GM19351 (cell line): ENCODE results near the gene LRBA.

Experiments
- ATAC-seq: cut with Tn5 transposase; IDR thresholded peaks from one replicate; pipeline ENCODE4 v1.9.1; 2021; ENCODE audit warnings: mild to moderate bottlenecking, moderate library complexity; ENCODE audit not compliant: unreplicated experiment

LRBA gene

GRCh38 chr4:150816491-150816890, 198.6 kb downstream of the LRBA start:
- no peak for ATAC-seq

GRCh38 chr4:150814873-150815272, 200.2 kb downstream of the LRBA start:
- no peak for ATAC-seq

GRCh38 chr4:150805183-150806025, 209.7 kb downstream of the LRBA start:
- ATAC-seq = no peak

DNA sequence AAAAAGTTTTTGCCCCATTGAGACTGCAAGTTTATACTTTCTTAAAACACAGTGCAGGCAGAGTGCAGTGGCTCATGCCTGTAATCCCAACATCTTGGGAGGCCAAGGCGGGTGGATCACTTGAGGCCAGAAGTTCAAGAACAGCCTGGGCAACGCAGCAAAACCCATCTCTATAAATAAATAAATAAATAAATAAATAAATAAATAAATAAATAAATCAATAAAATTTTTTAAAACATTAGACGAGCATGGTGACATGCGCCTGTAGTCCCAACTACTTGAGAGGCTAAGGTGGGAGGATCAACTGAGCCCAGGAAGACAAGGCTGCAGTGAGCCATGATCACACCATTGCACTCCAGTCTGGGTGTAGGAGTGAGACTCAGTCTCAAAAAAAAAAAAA, 213.3 kb downstream of the LRBA start:
- ATAC-seq = no peak

- no peak for ATAC-seq
Measured at GRCh38 chr4:150799207-150799606, 215.9 kb downstream of the LRBA start.

DNA sequence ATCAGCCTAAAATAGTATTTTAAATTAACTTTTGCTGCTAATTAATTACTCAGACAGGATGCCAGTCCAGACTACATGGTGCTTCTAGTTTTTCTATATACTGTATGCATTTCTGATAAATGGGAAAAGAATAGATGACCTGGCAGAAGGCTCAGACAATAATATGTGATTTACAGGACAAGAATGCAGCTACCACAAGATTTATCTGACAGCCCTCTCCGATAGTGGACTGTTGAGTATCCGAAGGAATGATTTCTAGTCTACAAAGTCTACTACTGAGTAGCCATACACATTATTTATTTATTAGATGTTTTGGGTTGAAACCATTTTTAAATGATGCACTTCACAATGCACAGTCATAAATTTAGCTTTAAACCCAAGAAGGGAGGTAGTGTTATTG, 220.4 kb downstream of the LRBA start:
- ATAC-seq = no peak

DNA sequence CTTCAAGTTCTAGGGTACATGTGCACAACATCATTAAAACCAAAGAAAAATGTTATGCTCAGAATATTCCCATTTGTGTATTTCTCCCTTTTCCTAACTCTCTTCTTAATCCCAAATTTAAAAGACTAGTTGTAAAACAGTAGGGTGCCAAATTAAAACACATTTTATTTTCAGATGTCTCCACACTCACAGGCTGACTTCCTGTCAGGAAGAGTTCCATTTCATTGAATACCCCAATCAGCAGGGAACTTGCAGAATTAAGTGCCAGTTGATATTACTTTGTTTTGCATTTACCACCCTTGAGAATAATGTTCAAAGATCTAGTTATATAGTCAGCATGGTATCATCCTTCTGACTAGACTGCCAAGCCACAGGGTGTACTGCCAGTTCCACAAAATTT, 225.2 kb downstream of the LRBA start:
- no peak for ATAC-seq

DNA sequence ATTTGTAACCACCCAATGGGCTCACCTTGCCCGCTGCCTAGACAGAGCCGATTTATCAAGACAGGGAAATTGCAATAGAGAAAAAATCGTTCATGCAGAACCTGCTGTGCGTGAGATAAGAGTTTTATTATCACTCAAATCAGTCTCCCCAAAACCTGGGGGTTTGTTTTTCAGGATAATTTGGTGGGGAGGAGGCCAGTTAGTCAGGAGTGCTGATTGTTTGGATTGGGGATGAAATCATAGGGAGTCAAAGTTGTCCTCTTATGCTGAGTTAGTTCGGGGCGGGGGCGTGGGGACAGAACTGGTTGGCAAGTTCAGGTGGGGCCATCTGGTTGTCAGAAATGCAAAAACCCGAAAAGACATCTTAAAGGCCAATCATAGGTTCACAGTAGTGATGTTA, 230.1 kb downstream of the LRBA start:
- ATAC-seq = no peak

DNA sequence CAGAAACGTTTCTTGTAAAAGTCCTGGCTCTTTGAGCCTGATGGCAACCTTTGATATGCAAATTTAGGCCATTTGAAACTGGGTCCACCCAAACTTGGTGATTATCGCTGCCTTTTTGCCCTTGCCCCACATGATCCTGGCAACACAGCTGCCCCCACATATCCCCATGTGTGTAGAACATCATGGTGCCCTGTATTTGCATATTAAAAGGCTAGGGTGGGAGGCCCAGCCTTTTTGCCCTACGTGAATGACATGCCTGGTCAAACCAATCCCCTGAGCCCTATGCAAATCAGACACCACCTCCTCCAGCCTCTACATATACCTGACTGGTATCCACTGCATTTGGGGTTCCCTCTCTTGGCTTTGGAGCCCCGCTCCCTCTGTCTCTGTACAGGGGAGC, 230.8 kb downstream of the LRBA start:
- no peak for ATAC-seq

DNA sequence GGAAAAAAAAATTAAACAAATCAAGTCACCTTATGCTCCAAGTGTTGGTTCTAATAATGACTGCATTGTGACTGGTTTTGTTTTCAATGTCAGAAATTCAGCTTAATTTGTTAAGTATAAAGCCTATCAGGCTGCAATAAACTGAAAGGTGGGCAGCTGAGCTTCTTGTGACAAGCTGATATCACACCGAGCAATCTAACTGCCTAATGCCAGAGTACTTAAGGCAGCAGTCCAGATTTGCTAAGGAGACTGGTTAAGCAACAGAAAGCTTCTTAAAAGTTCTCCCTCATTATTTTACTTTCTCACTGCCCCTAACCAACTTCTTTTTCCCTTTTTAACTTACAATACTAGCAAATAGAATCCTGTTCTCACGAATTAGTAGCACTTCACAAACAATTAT, 232.2 kb downstream of the LRBA start:
- ATAC-seq = no peak

GRCh38 chr4:150782311-150782710, 232.8 kb downstream of the LRBA start:
- ATAC-seq = no peak

- ATAC-seq = no peak
Measured at GRCh38 chr4:150781191-150781590, 233.9 kb downstream of the LRBA start.

- no peak for ATAC-seq
Measured at GRCh38 chr4:150779707-150780106, 235.4 kb downstream of the LRBA start.

GRCh38 chr4:150773729-150774449, 241.2 kb downstream of the LRBA start:
- ATAC-seq = no peak

DNA sequence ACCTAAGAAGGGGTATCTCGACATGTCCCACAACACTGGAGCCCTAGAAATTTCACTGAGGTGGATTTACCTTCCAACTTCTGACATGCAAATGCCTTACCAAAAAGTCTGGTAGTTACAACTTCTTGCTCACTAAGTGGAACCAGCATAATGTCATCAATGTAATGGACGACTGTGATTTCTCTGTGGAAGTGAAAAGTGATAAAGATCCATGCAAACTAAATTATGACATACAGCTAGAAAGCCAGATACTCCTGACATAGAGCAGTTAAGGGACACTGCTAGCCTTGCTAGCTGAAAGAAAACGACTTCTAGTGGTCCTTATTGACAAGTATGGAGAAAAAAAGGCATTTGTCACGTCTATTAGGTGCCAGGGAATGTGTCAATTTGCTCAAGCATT, 242.1 kb downstream of the LRBA start:
- no peak for ATAC-seq

DNA sequence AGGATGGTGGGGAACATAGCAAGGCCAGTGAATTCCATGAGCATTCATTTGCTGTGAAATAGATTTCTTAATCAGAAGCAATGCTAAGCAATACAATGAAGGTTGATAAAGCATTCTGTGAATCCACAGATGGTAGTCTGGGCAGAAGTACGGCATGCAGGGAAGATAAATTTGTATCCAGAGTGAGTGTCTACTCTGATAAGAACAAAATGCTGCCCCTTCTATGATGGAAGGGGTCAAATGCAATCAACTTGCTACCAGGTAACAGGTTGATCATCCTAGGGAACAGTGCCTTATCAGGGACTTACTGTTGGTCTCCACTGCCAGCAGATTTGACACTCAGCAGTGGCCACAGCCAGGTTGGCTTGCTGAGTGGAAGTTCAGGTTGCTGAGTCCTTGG, 243.7 kb downstream of the LRBA start:
- ATAC-seq = no peak

GRCh38 chr4:150769845-150770244, 245.2 kb downstream of the LRBA start:
- ATAC-seq = no peak

DNA sequence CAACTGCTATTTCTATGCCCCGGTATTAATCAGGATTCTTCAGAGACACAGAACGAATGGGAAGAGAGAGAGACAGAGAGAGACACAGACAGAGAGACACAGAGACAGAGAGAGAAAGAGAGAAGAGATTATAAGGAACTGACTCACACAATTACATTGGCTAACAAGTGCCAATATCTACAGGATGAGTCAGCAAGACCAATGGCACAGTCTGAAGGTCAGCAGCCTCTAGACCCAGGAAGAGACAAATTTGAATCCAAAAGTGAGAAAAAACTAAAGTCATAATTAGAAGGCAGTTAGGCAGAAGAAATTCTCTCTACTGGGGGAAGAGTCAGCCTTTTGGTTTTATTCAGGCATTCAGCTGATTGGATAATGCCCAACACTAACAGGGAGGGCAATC, 245.8 kb downstream of the LRBA start:
- ATAC-seq = no peak

GRCh38 chr4:150768497-150768896, 246.6 kb downstream of the LRBA start:
- ATAC-seq = no peak

GRCh38 chr4:150765216-150765615, 249.9 kb downstream of the LRBA start:
- ATAC-seq = no peak

DNA sequence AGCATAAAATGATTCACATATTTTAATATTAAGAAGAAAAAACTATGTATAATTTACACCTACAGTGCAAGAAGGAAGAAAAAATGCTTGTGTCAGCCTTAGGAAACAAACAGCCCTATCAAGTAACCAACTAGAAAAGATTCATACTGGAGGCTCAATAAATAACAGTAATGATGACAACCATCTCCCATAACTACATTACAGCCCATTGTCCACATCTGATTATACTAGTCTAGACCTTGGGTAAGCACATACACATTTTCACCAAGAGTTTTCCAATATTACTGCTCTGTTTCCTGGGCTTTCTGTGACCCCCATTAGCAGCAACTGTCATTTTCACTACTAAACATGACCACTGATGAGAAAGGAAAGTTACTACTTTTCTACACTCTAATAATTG, 263.4 kb downstream of the LRBA start:
- ATAC-seq = no peak

GRCh38 chr4:150750824-150751223, 264.3 kb downstream of the LRBA start:
- ATAC-seq = no peak
